NCI-H1436 treated with DMSO at 0.1 percent for 48 hours (cell line): Measurements from ENCODE around the gene ZMAT2.
A peak's percentile ranks its signal among the peaks of the same experiment; 100 is the strongest.
"Not testable (repeated sequence)": the region's sequence is repeated elsewhere in the genome, so short reads cannot be mapped to it uniquely, and the experiment has no call there.

ENCODE experiments used
- DNase-seq: peaks from one replicate; lab custom pipeline; 2025; lab: John Stamatoyannopoulos, UW

Gene ZMAT2

DNA sequence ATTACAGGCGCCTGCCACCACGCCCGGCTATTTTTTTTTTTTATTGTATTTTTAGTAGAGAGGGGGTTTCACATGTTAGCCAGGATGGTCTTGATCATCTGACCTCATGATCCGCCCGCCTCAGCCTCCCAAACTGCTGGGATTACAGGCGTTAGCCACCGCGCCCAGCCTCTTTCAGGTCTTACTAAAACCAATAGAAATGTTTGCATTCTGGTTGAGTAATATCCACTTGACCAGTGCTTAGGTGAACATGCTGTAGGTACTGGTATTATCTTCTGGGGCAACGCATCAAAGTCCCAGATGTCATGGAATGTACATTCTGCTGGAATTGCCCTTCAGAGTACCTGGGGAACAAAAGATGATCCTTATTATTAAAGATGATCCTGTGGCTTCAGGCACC is 8.5 kb downstream of the ZMAT2 start:
- not testable (repeated sequence) for DNase-seq

DNA sequence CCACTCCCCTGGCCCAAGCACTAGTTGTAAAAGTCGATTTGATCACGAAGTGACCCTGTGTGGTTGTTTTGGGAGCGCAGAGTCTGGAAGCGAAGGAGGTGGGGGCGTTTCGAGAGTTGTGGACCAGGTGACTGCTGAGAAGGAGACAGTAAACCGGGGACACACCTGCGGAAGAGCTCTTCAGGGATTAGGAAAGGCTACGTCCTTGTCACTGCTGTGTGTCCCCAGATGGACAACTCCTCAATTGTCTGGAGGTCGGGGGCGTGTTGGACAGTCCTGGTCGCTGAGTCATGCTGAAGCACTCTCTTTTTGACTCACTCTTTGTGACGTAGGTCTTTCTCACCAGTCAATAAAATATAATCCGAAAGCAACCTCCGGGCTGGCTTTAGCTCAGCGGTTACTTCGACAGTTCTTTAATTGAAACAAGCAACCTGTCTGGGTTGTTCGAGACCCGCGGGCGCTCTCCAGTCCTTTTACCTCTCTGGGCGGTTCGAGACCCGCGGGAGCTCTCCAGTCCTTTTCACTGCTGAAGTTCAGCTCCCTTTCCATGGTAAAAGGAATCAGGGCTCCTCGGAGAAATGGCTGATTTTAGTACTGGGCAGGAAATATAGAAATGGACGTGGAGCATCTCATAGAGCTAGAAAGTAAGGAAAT is 10.8 kb downstream of the ZMAT2 start:
- peak; percentile 89 for DNase-seq

DNA sequence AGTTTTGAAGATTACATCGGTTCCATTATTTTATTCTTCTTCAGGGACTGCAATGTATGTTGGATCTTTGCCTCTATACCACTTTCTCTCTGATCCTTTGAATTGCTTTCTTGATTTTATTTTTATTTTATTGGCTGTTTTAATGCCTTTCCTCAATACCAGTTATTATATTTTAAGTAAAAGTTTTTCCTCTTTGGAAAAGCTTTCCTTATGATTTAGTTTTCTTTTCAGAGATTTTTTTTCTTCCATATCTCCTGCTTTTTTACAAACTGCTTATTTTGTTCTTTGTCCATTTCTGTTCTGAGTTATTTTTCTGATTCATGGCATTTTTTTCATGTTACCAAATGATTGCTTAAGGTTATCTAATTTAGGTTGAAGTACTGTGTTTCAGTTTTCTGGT is 11.5 kb downstream of the ZMAT2 start:
- DNase-seq = no peak

DNA sequence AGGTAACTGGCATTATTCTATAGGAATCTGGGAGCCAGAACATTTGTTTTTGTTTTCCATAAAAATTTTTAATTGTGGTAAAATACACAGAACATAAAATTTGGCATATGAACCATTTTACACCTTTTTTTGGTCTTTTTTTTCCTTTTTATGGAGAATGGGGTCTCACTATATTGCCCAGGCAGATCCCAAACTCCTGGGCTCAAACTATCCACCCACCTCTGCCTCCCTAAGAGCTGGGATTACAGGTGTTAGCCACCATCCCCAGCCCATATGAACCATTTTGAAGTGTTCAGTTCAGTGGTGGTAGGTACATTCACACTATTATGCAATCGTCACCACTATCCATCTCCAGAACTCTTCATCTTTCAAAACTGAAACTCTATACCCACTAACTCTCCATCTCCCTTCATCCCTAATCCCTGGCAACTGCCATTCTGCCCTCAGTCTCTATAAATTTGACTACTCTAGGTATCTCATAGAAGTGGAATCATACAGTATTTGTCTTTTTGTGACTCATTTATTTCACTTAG is 13.4 kb downstream of the ZMAT2 start:
- DNase-seq = no peak

DNA sequence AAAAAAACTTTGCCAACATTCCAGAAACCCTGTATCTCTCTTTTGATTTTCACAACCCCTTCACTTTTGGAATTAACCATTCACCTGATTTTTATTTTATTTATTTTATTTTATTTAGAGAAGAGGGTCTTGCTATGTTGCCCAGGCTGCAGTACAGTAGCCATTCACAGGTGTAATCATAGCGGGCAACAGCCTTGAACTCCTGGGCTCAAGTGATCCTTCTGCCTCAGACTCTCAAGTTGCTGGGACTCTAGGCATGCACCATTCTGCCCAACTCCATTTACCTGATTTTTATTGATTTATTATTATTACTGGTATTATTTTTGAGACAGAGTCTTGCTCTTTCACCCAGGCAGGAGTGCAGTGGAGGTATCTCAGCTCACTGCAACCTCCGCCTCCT is 16.0 kb downstream of the ZMAT2 start:
- not testable (repeated sequence) for DNase-seq

DNA sequence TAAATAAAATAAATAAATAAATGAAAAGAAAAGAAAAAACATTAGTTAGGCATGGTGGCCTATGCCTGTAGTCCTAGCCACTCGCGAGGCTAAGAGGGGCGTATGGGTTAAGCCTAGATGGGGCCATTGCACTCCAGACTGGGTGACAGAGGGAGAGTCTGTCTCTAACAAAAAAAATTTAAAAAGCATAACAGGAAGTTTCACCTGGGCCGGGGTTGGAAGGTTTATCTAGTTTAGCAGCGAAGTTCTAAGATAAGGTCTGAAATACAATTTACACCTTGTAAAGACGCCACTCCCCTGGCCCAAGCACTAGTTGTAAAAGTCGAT is 18.0 kb downstream of the ZMAT2 start:
- DNase-seq = no peak

DNA sequence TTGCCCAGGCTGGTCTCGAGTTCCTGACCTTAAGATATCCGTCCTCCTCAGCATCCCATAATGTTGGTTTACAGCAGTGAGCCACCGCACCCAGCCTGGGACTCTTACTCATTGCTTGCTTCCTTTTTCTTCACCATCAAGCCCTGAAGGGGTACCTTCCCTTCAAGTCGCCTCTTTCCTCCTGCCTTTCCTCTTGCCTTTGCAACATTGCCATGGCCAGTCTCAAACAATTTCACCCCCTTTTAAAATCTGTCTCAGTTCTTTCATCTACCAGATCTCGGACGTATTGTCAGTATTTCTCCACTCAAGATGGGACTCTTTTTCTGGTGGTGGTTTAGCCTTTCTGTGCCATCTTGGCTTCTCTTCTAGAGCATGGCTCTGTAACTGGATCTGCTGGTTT is 20.5 kb downstream of the ZMAT2 start:
- not testable (repeated sequence) for DNase-seq

DNA sequence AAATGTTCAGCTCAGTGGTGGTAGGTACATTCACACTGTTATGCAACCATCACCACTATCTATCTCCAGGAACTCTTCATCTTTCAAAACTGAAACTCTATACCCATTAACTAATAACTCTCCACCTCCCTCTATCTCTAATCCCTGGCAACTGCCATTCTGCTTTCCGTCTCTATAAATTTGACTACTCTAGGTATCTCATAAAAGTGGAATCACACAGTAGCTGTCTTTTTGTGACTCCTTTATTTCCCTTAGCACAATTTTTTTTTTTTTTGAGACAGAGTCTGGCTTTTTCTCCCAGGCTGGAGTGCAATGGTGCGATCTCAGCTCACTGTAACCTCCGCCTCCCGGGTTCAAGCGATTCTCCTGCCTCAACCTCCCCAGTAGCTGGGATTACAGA is 21.1 kb downstream of the ZMAT2 start:
- not testable (repeated sequence) for DNase-seq

DNA sequence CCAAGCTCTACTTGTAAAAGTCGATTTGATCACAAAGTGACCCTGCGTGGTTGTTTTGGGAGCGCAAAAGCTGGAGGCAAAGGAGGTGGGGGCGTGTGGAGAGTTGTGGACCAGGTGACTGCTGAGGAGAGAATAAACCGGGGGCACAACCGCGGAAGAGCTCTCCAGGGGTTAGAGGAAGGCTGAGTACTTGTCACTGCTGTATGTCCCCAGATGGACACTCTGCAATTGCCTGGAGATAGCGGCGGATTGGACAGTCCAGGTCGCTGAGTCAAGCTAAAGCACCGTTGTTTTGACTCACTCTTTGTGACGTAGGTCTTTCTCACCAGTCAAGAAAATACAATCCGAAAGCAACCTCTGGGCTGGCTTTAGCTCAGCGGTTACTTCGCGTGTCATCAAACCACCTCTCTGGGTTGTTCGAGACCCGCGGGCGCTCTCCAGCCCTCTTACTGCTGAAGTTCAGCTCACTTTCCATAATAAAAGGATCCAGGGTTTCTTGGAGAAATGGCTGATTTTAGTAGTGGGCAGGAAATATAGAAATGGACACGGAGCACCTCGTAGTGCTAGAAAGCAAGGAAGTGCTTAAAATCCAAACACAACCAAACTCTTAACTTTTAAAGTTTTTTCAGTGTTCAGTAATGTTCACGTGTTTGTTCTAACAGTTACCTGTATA is 25.7 kb downstream of the ZMAT2 start:
- DNase-seq = no peak

DNA sequence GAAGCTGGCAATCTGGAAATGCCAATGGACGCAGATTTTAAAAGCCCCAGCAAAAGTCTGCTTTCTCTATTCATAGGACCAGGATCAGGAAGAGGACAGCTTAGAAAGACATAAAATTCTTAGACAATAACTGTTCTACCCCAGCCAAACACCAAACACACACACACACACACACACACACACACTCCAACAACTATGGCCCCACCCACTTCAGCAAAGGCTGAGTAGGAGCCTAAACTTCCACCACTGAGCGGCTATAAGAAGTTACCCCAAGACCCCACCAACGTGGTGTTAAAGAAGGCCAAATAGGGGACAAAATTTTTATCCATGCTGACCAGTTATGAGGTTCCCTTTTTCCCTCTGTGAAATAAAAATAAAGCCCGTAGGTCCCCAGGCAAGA is 32.9 kb downstream of the ZMAT2 start:
- DNase-seq = no peak

DNA sequence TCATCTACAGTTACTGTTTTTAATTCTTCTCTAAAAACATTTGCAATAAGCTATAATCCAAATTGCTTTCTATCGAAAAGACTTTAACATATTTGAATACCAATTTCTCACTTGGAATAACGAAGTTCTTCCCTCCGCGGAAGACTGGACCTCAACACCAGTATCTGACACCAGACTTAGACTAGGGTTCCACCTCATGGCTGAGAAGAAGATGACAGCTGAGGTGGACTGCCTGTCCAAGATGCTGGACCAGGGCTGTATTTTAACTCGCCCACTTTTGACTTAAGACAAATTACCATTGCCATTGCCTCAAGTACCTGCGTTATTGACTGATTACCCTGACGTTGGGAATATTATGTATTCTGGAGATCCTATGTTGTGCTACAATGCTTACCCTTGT is 34.1 kb downstream of the ZMAT2 start:
- no peak for DNase-seq

DNA sequence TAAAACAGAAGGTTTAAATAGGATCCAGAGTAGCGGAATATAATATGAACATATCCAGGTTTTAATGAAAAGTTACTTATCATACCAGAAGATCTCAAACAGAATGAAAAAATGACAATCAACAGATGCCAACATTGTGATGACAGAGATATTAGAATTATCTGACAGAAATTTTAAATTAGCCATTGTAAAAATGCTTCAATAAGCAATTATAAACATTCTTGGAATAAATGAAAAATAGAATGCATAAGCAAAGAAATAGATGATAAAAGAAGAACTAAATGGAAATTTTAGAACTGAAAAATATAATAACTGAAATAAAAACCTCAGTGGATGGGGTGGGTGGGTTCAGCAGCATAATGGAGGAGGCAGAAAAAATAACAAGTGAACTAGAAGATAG is 37.2 kb downstream of the ZMAT2 start:
- no peak for DNase-seq

DNA sequence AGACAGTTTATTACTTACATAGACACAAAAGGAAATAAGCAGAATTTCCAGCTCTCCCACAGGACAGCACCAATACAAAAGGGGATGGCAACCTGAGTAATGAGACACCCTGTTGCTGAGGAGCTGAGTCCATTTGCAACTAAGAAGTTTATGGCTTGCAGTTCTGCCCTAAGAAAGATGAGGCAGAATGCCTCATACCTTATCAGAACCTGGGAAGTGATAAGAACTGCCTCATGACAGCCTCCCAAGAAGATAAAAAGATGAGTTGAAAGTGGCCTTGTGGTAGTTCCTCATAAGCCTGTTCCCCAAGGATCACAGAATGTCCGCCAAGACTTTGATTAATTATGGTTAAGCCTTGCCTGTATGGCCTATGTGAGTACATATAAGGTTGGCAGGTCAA is 41.7 kb downstream of the ZMAT2 start:
- no peak for DNase-seq

DNA sequence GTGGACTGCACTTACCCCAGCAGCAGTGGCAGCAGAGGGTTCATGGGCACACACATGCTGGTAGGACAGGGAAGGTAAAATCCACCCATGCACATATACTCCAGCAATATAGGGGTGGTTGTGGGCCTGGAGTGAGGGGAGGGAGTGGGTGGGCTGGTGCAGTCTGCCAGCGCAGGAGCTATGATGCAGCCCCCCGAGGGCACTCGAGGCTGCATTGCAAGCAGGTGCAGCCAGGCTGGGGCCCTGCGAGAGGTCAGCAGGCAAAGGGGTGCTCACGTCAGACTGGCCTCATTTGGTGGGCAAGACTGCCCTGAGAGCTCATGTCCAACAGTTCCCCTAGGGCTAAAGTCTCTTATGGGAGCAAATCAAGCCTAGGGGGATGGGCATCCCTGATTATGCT is 53.3 kb downstream of the ZMAT2 start:
- DNase-seq = no peak
